ENCODE measurements around the gene FKBP11.
"Not testable (repeated sequence)": the region's sequence is repeated elsewhere in the genome, so short reads cannot be mapped to it uniquely, and the experiment has no call there.

FKBP11 gene

GRCh38 chr12:48930475-48930874 lies 5.2 kb upstream of the FKBP11 start:
- Histone ChIP-seq H3K9me3 (ENCODE audit: insufficient read depth, low read depth, low read length) (no peaks in the 10 kb centered on the region), H3K9ac (ENCODE audit: low read depth, low read length) (no peak overlapping the region), H3K27ac (ENCODE audit: low read length) (no peak overlapping the region), H3K4me1 (ENCODE audit: insufficient read depth, low read length) (no peaks in the 10 kb centered on the region), H3K4me3 (ENCODE audit: low read length) (no peak overlapping the region), H3K36me3 (ENCODE audit: insufficient read depth, low read depth, low read length) (peaks cover 73% of the 10 kb centered on the region), H3K27me3 (ENCODE audit: insufficient read depth, low read length) (no peaks in the 10 kb centered on the region)

GRCh38 chr12:48929551-48929950 lies 4.3 kb upstream of the FKBP11 start:
- no peaks in the 10 kb centered on the region for H3K4me1 ChIP-seq (ENCODE audit: insufficient read depth, low read length)
- no peaks in the 10 kb centered on the region for H3K27me3 ChIP-seq (ENCODE audit: insufficient read depth, low read length)
- no peak overlapping the region for H3K27ac ChIP-seq (ENCODE audit: low read length)
- peaks cover 64% of the 10 kb centered on the region for H3K36me3 ChIP-seq (ENCODE audit: insufficient read depth, low read depth, low read length)
- H3K9ac ChIP-seq (ENCODE audit: low read depth, low read length) = no peak overlapping the region
- H3K4me3 ChIP-seq (ENCODE audit: low read length) = no peak overlapping the region
- no peaks in the 10 kb centered on the region for H3K9me3 ChIP-seq (ENCODE audit: insufficient read depth, low read depth, low read length)

GRCh38 chr12:48927261-48927660 lies 2.0 kb upstream of the FKBP11 start:
- H3K9ac ChIP-seq (ENCODE audit: low read depth, low read length) = no peak overlapping the region
- no peak overlapping the region for H3K27ac ChIP-seq (ENCODE audit: low read length)
- H3K36me3 ChIP-seq (ENCODE audit: insufficient read depth, low read depth, low read length) = peaks cover 64% of the 10 kb centered on the region
- peaks cover 5% of the 10 kb centered on the region; the same call in 1 of the 2 replicates for H3K4me1 ChIP-seq (ENCODE audit: insufficient read depth, low read length)
- H3K27me3 ChIP-seq (ENCODE audit: insufficient read depth, low read length) = no peaks in the 10 kb centered on the region
- no peaks in the 10 kb centered on the region for H3K9me3 ChIP-seq (ENCODE audit: insufficient read depth, low read depth, low read length)
- no peak overlapping the region for H3K4me3 ChIP-seq (ENCODE audit: low read length)

GRCh38 chr12:48924617-48925303 lies 532 bp downstream of the FKBP11 start:
- Histone ChIP-seq H3K9ac (ENCODE audit: low read depth, low read length) (peak overlapping the region; percentile 92), H3K4me1 (ENCODE audit: insufficient read depth, low read length) (peaks cover 5% of the 10 kb centered on the region; the same call in 1 of the 2 replicates), H3K27me3 (ENCODE audit: insufficient read depth, low read length) (no peaks in the 10 kb centered on the region), H3K4me3 (ENCODE audit: low read length) (peak overlapping the region; percentile 88), H3K9me3 (ENCODE audit: insufficient read depth, low read depth, low read length) (no peaks in the 10 kb centered on the region), H3K36me3 (ENCODE audit: insufficient read depth, low read depth, low read length) (peaks cover 48% of the 10 kb centered on the region), H3K27ac (ENCODE audit: low read length) (no peak overlapping the region)

- peaks cover 5% of the 10 kb centered on the region; the same call in 1 of the 2 replicates for H3K4me1 ChIP-seq (ENCODE audit: insufficient read depth, low read length)
- H3K9me3 ChIP-seq (ENCODE audit: insufficient read depth, low read depth, low read length) = no peaks in the 10 kb centered on the region
- H3K4me3 ChIP-seq (ENCODE audit: low read length) = no peak overlapping the region
- H3K27ac ChIP-seq (ENCODE audit: low read length) = no peak overlapping the region
- no peak overlapping the region for H3K9ac ChIP-seq (ENCODE audit: low read depth, low read length)
- H3K36me3 ChIP-seq (ENCODE audit: insufficient read depth, low read depth, low read length) = peaks cover 37% of the 10 kb centered on the region
- H3K27me3 ChIP-seq (ENCODE audit: insufficient read depth, low read length) = no peaks in the 10 kb centered on the region
Observed at GRCh38 chr12:48923117-48923516, 2.2 kb downstream of the FKBP11 start.

GRCh38 chr12:48917857-48918537 lies 7.3 kb downstream of the FKBP11 start:
- no peak overlapping the region for H3K4me3 ChIP-seq (ENCODE audit: low read length)
- peaks cover 5% of the 10 kb centered on the region for H3K9me3 ChIP-seq (ENCODE audit: insufficient read depth, low read depth, low read length)
- no peak overlapping the region for H3K9ac ChIP-seq (ENCODE audit: low read depth, low read length)

GRCh38 chr12:48910196-48910595 lies 15.1 kb downstream of the FKBP11 start:
- Histone ChIP-seq H3K27ac (ENCODE audit: low read length) (no peak overlapping the region), H3K36me3 (ENCODE audit: insufficient read depth, low read depth, low read length) (no peaks in the 10 kb centered on the region), H3K9me3 (ENCODE audit: insufficient read depth, low read depth, low read length) (no peaks in the 10 kb centered on the region), H3K9ac (ENCODE audit: low read depth, low read length) (no peak overlapping the region), H3K4me3 (ENCODE audit: low read length) (no peak overlapping the region), H3K4me1 (ENCODE audit: insufficient read depth, low read length) (no peaks in the 10 kb centered on the region), H3K27me3 (ENCODE audit: insufficient read depth, low read length) (no peaks in the 10 kb centered on the region; the same call in 1 of the 2 replicates)

More at GRCh38 chr12:48917857-48918537, 7.3 kb downstream of the FKBP11 start:
- Histone ChIP-seq H3K27me3 (ENCODE audit: insufficient read depth, low read length) (no peaks in the 10 kb centered on the region), H3K36me3 (ENCODE audit: insufficient read depth, low read depth, low read length) (peaks cover 12% of the 10 kb centered on the region), H3K4me1 (ENCODE audit: insufficient read depth, low read length) (no peaks in the 10 kb centered on the region), H3K27ac (ENCODE audit: low read length) (no peak overlapping the region)

GRCh38 chr12:48909698-48910097 lies 15.6 kb downstream of the FKBP11 start:
- H3K27ac ChIP-seq (ENCODE audit: low read length); H3K4me1 ChIP-seq (ENCODE audit: insufficient read depth, low read length); H3K27me3 ChIP-seq (ENCODE audit: insufficient read depth, low read length); H3K9me3 ChIP-seq (ENCODE audit: insufficient read depth, low read depth, low read length); H3K9ac ChIP-seq (ENCODE audit: low read depth, low read length); H3K4me3 ChIP-seq (ENCODE audit: low read length); H3K36me3 ChIP-seq (ENCODE audit: insufficient read depth, low read depth, low read length): not testable (repeated sequence)

GRCh38 chr12:48907245-48907644 lies 18.0 kb downstream of the FKBP11 start:
- Histone ChIP-seq H3K9me3 (ENCODE audit: insufficient read depth, low read depth, low read length) (no peaks in the 10 kb centered on the region), H3K4me1 (ENCODE audit: insufficient read depth, low read length) (no peaks in the 10 kb centered on the region), H3K27ac (ENCODE audit: low read length) (no peak overlapping the region), H3K9ac (ENCODE audit: low read depth, low read length) (no peak overlapping the region), H3K4me3 (ENCODE audit: low read length) (no peak overlapping the region), H3K36me3 (ENCODE audit: insufficient read depth, low read depth, low read length) (no peaks in the 10 kb centered on the region), H3K27me3 (ENCODE audit: insufficient read depth, low read length) (no peaks in the 10 kb centered on the region; the same call in 1 of the 2 replicates)

GRCh38 chr12:48903982-48904411 lies 21.3 kb downstream of the FKBP11 start:
- H3K36me3 ChIP-seq (ENCODE audit: insufficient read depth, low read depth, low read length) = no peaks in the 10 kb centered on the region
- no peaks in the 10 kb centered on the region for H3K4me1 ChIP-seq (ENCODE audit: insufficient read depth, low read length)
- peak overlapping the region; percentile 36; the same call in 1 of the 2 replicates for H3K9ac ChIP-seq (ENCODE audit: low read depth, low read length)
- H3K9me3 ChIP-seq (ENCODE audit: insufficient read depth, low read depth, low read length) = no peaks in the 10 kb centered on the region
- no peak overlapping the region for H3K27ac ChIP-seq (ENCODE audit: low read length)
- peak overlapping the region; percentile 63 for H3K4me3 ChIP-seq (ENCODE audit: low read length)
- H3K27me3 ChIP-seq (ENCODE audit: insufficient read depth, low read length) = no peaks in the 10 kb centered on the region; the same call in 1 of the 2 replicates

- Histone ChIP-seq H3K36me3 (ENCODE audit: insufficient read depth, low read depth, low read length) (no peaks in the 10 kb centered on the region), H3K4me3 (ENCODE audit: low read length) (no peak overlapping the region), H3K9ac (ENCODE audit: low read depth, low read length) (no peak overlapping the region), H3K9me3 (ENCODE audit: insufficient read depth, low read depth, low read length) (no peaks in the 10 kb centered on the region), H3K27ac (ENCODE audit: low read length) (no peak overlapping the region), H3K4me1 (ENCODE audit: insufficient read depth, low read length) (no peaks in the 10 kb centered on the region), H3K27me3 (ENCODE audit: insufficient read depth, low read length) (no peaks in the 10 kb centered on the region; the same call in 1 of the 2 replicates)
Observed at GRCh38 chr12:48903363-48903981, 21.8 kb downstream of the FKBP11 start.

Measured in iPS-20b (cell line).